ENCODE data around the gene GRHL1.
"Not testable (repeated sequence)": the region's sequence is repeated elsewhere in the genome, so short reads cannot be mapped to it uniquely, and the experiment has no call there.

GRHL1 gene

DNA sequence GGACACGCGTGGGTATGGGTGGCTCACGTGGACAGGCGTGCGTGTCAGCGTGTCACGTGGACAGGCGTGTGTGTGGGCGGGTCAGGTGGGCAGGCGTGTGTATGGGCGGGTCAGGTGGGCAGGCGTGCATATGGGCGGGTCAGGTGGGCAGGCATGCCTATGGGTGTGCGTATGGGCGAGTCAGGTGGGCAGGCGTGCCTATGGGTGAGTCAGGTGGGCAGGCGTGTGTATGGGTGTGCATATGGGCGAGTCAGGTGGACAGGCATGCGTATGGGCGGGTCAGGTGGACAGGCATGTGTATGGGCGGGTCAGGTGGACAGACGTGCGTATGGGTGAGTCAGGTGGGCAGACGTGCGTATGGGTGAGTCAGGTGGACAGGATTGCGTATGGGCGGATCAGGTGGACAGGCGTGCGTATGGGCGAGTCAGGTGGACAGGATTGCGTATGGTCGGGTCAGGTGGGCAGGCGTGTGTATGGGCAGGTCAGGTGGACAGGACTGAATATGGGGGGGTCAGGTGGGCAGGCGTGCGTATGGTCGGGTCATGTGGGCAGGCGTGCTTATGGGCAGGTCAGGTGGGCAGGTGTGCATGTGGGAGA is 61.0 kb downstream of the GRHL1 start:
- not testable (repeated sequence) for H4K91ac ChIP-seq (ENCODE audit: low read depth, low read length, poor library complexity); H3K9me3 ChIP-seq (replicated peaks in 1 of 2; ENCODE audit: control insufficient read depth in 2 of 2, insufficient read depth in 1 of 2, low read depth in 1 of 2, low read length in 2 of 2); H3K36me3 ChIP-seq (replicated peaks in 1 of 2; ENCODE audit: control insufficient read depth in 2 of 2, insufficient read depth in 2 of 2, low read length in 2 of 2); H3K14ac ChIP-seq (ENCODE audit: low read length); H3K9ac ChIP-seq (ENCODE audit: low read depth, low read length, poor library complexity); H3K4ac ChIP-seq (ENCODE audit: low read length); H2BK5ac ChIP-seq (ENCODE audit: low read length); H2BK15ac ChIP-seq (ENCODE audit: low read length); H3K18ac ChIP-seq (ENCODE audit: low read length); H3K4me1 ChIP-seq (ENCODE audit: control insufficient read depth in 2 of 2, insufficient read depth in 1 of 2, low read depth in 1 of 2, low read length in 2 of 2); H3K27ac ChIP-seq (replicated peaks; ENCODE audit: low read length); H3K27me3 ChIP-seq (ENCODE audit: control insufficient read depth in 3 of 3, insufficient read depth in 3 of 3, low read depth in 1 of 3, low read length in 3 of 3); DNase-seq (ENCODE audit: low spot score); H2AFZ ChIP-seq (ENCODE audit: low read length); H2BK120ac ChIP-seq (ENCODE audit: low read depth, low read length); H2BK12ac ChIP-seq (ENCODE audit: low read length)
- peak overlapping the region in 1 of 2 donors; percentile 41 for H3K4me3 ChIP-seq (ENCODE audit: low read length in 2 of 2)
- peaks cover 11% of the 10 kb centered on the region for H3K79me1 ChIP-seq (ENCODE audit: low read depth, low read length)
- peak overlapping the region; percentile 56 for H4K8ac ChIP-seq (ENCODE audit: low read depth, low read length)
- H3K4me2 ChIP-seq (ENCODE audit: insufficient read depth, low read length, poor library complexity, severe bottlenecking) = peak overlapping the region; percentile 2
- H2AK5ac ChIP-seq (ENCODE audit: low read depth, low read length) = peak overlapping the region; percentile 60
- WGBS, 2 donors (ENCODE audit: extremely low coverage in 2 of 2, insufficient read length in 2 of 2, insufficient replicate concordance in 1 of 2) = no CpG with 5 or more reads among the region's 37 CpGs
- peak overlapping the region; percentile 0 for H3K23ac ChIP-seq (ENCODE audit: low read depth, low read length, poor library complexity)

DNA sequence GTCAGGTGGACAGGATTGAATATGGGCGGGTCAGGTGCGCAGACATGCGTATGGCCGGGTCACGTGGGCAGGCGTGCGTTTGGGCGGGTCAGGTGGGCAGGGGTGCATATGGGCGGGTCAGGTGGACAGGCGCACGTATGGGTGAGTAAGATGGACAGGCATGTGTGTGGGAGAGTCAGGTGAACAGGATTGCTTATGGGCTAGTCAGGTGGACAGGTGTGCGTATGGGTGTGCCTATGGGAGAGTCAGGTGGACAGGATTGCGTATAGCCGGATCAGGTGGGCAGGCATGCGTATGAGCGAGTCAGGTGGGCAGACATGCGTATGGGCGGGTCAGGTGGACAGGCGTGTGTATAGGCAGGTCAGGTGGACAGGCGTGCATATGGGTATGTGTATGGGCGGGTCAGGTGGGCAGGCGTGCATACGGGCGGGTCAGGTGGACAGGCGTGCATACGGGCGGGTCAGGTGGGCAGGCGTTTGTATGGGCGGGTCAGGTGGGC is 61.5 kb downstream of the GRHL1 start:
- peaks cover 5 to 7% of the 10 kb centered on the region in 2 donors for H3K4me1 ChIP-seq (ENCODE audit: control insufficient read depth in 2 of 2, insufficient read depth in 1 of 2, low read depth in 1 of 2, low read length in 2 of 2)
- no peak overlapping the region for H2BK15ac ChIP-seq (ENCODE audit: low read length)
- no peaks in the 10 kb centered on the region for H3K36me3 ChIP-seq (replicated peaks in 1 of 2; ENCODE audit: control insufficient read depth in 2 of 2, insufficient read depth in 2 of 2, low read length in 2 of 2)
- peak overlapping the region; percentile 60 for H2AK5ac ChIP-seq (ENCODE audit: low read depth, low read length)
- H3K4me3 ChIP-seq (ENCODE audit: low read length in 2 of 2) = peak overlapping the region in 1 of 2 donors; percentile 41
- no peak overlapping the region for H4K91ac ChIP-seq (ENCODE audit: low read depth, low read length, poor library complexity)
- no peak overlapping the region for H2BK5ac ChIP-seq (ENCODE audit: low read length)
- H3K9me3 ChIP-seq (replicated peaks in 1 of 2; ENCODE audit: control insufficient read depth in 2 of 2, insufficient read depth in 1 of 2, low read depth in 1 of 2, low read length in 2 of 2) = peaks cover 1 to 4% of the 10 kb centered on the region in 2 donors
- H3K14ac ChIP-seq (ENCODE audit: low read length) = no peak overlapping the region
- H3K4ac ChIP-seq (ENCODE audit: low read length) = no peak overlapping the region
- no peak for DNase-seq (ENCODE audit: low spot score)
- H2BK120ac ChIP-seq (ENCODE audit: low read depth, low read length) = no peak overlapping the region
- H3K4me2 ChIP-seq (ENCODE audit: insufficient read depth, low read length, poor library complexity, severe bottlenecking) = no peak overlapping the region
- H3K79me1 ChIP-seq (ENCODE audit: low read depth, low read length) = peaks cover 11% of the 10 kb centered on the region
- no peak overlapping the region for H3K18ac ChIP-seq (ENCODE audit: low read length)
- WGBS, 2 donors (ENCODE audit: extremely low coverage in 2 of 2, insufficient read length in 2 of 2, insufficient replicate concordance in 1 of 2) = no CpG with 5 or more reads among the region's 29 CpGs
- H2AFZ ChIP-seq (ENCODE audit: low read length) = no peak overlapping the region
- peak overlapping the region; percentile 37 for H3K9ac ChIP-seq (ENCODE audit: low read depth, low read length, poor library complexity)
- peak overlapping the region; percentile 0 for H3K23ac ChIP-seq (ENCODE audit: low read depth, low read length, poor library complexity)
- H3K27me3 ChIP-seq (ENCODE audit: control insufficient read depth in 3 of 3, insufficient read depth in 3 of 3, low read depth in 1 of 3, low read length in 3 of 3) = peaks cover 0 to 10% (median 0%) of the 10 kb centered on the region in 3 experiments
- peak overlapping the region; percentile 56 for H4K8ac ChIP-seq (ENCODE audit: low read depth, low read length)
- H3K27ac ChIP-seq (replicated peaks; ENCODE audit: low read length) = no peak overlapping the region
- no peak overlapping the region for H2BK12ac ChIP-seq (ENCODE audit: low read length)

DNA sequence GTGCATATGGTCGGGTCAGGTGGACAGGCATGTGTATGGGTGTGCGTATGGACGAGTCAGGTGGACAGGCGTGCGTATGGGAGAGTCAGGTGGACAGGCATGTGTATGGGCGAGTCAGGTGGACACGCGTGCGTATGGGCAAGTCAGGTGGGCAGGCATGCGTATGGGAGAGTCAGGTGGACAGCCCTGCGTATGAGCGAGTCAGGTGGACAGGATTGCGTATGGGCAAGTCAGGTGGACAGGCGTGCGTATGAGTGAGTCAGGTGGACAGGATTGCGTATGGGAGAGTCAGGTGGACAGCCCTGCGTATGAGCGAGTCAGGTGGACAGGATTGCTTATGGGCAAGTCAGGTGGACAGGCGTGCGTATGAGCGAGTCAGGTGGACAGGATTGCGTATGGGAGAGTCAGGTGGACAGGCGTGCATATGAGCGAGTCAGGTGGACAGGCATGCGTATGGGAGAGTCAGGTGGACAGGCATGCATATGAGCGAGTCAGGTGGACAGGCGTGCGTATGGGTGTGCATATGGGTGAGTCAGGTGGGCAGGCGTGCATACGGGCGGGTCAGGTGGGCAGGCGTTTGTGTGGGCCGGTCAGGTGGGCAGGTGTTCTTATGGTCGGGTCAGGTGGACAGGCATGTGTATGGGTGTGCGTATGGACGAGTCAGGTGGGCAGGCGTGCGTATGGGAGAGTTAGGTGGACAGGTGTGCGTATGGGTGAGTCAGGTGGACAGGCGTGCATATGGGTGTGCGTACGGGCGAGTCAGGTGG is 62.3 kb downstream of the GRHL1 start:
- not testable (repeated sequence) for H4K8ac ChIP-seq (ENCODE audit: low read depth, low read length); H2BK15ac ChIP-seq (ENCODE audit: low read length); H3K4me1 ChIP-seq (ENCODE audit: control insufficient read depth in 2 of 2, insufficient read depth in 1 of 2, low read depth in 1 of 2, low read length in 2 of 2); H3K36me3 ChIP-seq (replicated peaks in 1 of 2; ENCODE audit: control insufficient read depth in 2 of 2, insufficient read depth in 2 of 2, low read length in 2 of 2); H3K4ac ChIP-seq (ENCODE audit: low read length); H3K9me3 ChIP-seq (replicated peaks in 1 of 2; ENCODE audit: control insufficient read depth in 2 of 2, insufficient read depth in 1 of 2, low read depth in 1 of 2, low read length in 2 of 2); H2AK5ac ChIP-seq (ENCODE audit: low read depth, low read length); DNase-seq (ENCODE audit: low spot score); H3K4me2 ChIP-seq (ENCODE audit: insufficient read depth, low read length, poor library complexity, severe bottlenecking); H2BK5ac ChIP-seq (ENCODE audit: low read length); H3K9ac ChIP-seq (ENCODE audit: low read depth, low read length, poor library complexity); H4K91ac ChIP-seq (ENCODE audit: low read depth, low read length, poor library complexity); H2BK120ac ChIP-seq (ENCODE audit: low read depth, low read length); H2AFZ ChIP-seq (ENCODE audit: low read length); H3K27ac ChIP-seq (replicated peaks; ENCODE audit: low read length)
- Histone ChIP-seq H3K4me3 (ENCODE audit: low read length in 2 of 2) (peak overlapping the region in 1 of 2 donors; percentile 23), H3K18ac (ENCODE audit: low read length) (peak overlapping the region; percentile 19), H3K27me3 (ENCODE audit: control insufficient read depth in 3 of 3, insufficient read depth in 3 of 3, low read depth in 1 of 3, low read length in 3 of 3) (peaks cover 0 to 10% (median 0%) of the 10 kb centered on the region in 3 experiments), H3K79me1 (ENCODE audit: low read depth, low read length) (peaks cover 11% of the 10 kb centered on the region), H3K23ac (ENCODE audit: low read depth, low read length, poor library complexity) (peak overlapping the region; percentile 80), H3K14ac (ENCODE audit: low read length) (peak overlapping the region; percentile 8), H2BK12ac (ENCODE audit: low read length) (peak overlapping the region; percentile 22)
- WGBS, 2 donors (ENCODE audit: extremely low coverage in 2 of 2, insufficient read length in 2 of 2, insufficient replicate concordance in 1 of 2) = no CpG with 5 or more reads among the region's 43 CpGs
